ENCODE results near the gene MAD1L1.

Gene MAD1L1

DNA sequence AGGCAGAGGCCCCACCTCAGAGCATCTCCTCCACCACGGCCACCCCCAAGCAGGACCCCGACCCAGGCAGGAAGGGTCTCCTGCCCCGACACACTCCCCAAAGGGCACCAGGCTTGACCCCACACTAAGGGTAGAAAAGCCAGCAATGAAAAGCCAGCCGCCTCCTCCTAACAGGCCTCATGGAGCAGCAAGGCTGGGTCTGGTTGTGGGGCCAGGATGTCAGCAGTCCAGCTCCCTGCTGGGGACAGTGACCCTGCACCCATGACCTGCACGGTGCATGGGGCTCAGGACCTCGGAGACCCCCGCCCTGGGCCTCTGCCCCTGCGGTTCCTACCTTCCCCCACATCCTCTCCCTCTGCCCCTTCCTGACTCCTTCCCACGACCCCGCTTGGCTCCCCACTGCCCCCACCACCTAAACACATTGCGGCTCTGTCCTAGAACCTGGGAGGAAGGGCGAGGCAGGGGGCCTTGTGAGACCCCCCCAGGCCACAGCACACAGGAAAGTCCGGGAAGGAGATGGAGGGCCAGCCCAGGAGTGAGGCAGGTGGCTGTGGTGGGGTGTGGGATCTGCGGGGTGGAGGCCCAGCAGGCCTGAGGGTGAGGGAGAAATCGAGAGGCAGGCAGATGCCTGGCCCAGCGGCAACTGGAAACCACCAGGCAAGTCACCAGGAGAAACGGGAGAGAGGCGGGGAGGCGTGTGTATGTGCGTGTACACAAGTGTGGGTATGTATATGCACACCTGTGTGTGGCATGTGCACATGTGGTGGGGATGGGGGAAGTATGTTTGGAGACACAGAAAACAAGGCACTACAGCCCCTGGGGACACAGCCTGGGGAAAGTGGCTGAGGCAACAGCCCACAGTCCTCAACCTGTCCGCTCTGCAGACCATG lies 229.9 kb downstream of the MAD1L1 start:
- no peak overlapping the region for H3K27ac ChIP-seq
- TF ChIP-seq ZFX (IDR thresholded peaks at IDR 0.05), result no peak
- TF ChIP-seq, protein P1, sequence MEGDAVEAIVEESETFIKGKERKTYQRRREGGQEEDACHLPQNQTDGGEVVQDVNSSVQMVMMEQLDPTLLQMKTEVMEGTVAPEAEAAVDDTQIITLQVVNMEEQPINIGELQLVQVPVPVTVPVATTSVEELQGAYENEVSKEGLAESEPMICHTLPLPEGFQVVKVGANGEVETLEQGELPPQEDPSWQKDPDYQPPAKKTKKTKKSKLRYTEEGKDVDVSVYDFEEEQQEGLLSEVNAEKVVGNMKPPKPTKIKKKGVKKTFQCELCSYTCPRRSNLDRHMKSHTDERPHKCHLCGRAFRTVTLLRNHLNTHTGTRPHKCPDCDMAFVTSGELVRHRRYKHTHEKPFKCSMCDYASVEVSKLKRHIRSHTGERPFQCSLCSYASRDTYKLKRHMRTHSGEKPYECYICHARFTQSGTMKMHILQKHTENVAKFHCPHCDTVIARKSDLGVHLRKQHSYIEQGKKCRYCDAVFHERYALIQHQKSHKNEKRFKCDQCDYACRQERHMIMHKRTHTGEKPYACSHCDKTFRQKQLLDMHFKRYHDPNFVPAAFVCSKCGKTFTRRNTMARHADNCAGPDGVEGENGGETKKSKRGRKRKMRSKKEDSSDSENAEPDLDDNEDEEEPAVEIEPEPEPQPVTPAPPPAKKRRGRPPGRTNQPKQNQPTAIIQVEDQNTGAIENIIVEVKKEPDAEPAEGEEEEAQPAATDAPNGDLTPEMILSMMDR (conservative IDR thresholded peaks at IDR 0.05), result no peak

DNA sequence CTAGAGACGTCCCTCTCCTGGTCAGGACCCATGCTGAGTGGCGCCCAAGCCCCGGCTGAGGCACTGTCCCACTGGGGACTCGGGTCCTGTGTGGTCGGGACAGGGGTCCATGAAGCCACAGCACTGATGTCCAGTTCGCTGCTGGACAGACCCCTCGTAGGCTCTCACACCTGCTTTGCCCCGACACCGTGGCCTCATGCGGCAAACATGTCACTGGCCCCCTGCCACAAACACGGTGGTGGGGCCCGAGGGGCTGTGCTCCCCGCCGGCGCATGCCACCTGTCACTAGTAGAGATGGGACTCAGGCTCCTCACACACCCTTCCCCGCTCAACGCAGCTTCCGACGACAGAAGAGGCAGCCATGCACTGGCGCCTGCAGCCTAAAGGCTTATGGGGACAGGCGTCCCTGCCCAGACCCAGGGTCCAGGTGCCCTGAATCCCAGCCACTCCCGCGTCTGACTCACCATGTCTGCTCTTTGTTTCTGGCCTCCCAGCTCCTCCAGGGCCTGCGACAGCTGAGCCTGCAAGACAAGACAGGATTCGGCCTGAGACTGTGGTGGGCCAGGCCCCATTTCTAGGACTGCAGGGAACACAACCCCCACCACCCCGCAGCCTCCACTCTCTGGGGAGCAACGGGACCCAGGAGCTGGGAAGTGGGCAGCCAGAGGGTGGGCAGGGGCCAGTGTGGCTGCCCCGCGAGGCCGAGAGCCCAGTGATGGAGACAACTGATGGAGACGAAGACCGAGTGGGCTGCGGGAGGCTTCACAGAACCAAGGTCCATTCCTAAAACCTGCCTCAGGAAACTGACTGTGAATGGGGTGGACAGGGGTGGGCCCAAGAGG lies 230.9 kb downstream of the MAD1L1 start:
- no peak for TF ChIP-seq ZFX (IDR thresholded peaks at IDR 0.05)
- TF ChIP-seq, protein P1 (conservative IDR thresholded peaks at IDR 0.05), result no peak
- no peak overlapping the region for H3K27ac ChIP-seq

DNA sequence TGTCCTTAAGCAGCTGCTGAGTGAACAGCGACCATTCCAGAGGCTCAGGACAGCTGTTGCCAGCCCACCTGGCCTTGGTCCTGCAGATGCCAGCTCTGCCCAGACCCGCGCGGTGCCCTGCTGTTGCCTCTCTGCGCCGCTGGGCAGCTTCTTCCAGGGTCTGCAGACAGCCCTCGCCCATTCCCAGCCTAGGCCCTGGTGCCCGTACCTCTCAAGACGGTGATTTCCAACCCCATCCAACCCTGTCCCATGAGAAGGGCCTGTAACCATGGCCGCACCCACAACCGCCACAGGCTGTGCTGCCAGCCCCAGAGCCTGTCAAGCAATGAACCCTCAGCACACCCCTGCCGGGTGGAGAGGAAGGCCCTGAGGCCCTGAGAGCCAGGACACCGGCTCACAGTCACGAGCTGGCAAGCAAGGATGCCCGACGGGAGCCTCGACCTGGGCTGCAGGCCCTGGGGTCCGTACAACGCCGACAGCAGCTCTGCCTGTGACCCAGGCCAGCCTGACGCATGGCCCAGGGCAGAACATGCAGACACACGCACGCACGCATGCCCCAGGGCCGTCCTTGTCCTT lies 231.9 kb downstream of the MAD1L1 start:
- no peak overlapping the region for H3K27ac ChIP-seq
- TF ChIP-seq, protein P1 (conservative IDR thresholded peaks at IDR 0.05), result no peak
- no peak for TF ChIP-seq ZFX (IDR thresholded peaks at IDR 0.05)

DNA sequence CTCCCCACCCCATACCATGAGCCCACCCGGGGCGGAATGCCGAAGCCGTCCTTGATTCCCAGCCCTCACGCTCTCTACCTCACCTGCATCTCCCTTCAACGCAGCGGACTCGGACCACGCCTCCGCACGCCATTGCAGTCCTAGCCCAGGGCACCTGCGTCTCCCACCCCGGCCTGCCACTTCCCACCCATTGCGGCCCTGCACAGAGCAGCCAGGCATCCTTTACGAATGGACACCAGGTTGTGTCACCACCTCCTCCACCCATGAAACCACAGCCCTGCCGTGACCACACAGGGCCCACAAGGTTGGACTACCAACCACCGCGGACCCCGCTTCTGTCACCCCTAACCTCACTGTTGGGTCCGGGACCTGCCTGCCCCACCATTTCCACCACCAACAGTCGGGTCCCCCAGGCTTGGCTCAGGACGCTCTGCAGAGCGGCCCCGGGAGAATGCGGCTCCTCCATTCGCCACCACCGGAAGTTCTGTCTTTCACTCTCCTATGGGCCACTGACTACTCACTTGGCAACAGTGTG lies 232.5 kb downstream of the MAD1L1 start:
- no peak overlapping the region for H3K27ac ChIP-seq
- TF ChIP-seq ZFX (IDR thresholded peaks at IDR 0.05), result no peak
- TF ChIP-seq, protein P1 (conservative IDR thresholded peaks at IDR 0.05), result no peak

DNA sequence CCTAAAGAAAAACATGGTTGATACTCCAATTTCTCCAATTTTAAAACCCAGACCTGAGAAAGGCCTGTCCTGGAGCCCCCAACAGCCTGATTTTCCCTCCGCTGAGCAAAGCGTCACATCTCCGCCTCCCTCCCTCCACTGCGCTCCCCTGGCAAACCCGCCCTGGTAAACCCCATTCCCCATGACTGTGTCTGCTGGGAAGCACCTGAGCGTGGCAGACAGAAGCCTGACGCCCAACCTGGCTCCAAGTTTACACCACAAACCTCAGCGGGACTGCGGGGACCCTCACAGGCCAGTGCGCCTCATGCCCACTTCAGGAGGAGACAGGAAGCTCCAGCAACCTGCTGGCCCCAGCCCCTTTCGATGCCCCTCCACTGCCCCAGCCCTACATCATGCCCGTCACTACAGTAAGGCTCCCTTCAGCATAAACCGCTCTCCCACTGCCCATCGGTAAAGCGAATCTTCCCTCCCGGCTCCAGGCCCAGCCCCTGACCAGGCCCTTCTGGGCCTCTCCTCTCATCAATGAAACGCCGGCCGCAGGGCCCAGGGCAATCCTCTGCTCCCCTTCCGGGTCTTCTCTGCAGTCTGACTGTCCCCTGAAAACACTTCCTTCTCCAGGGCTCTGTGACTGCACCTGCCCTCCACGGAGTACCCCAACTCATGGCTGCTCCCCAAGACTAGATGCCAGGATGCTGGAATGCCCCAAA lies 233.3 kb downstream of the MAD1L1 start:
- TF ChIP-seq, protein P1 (conservative IDR thresholded peaks at IDR 0.05), result no peak
- no peak for TF ChIP-seq ZFX (IDR thresholded peaks at IDR 0.05)
- no peak overlapping the region for H3K27ac ChIP-seq

DNA sequence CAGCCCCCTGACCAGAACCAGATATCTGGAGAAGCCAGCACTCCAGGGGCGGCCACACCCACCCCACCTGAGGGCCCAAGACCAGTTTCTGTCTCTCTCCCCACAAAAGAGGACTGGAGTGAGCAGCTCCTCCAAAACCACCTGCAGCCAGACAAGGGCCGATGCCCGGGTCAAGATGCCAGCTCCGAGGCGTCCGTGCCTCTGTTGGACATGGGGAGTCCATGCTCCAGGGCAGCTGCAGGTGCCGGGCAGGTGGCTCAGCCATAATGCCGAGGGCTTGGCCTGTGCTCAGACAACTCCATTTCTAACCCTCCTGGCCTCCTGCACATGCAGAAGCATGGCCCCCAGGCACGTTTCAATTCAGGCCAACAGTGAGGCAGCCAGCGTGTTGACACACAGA lies 234.6 kb downstream of the MAD1L1 start:
- H3K27ac ChIP-seq, result no peak overlapping the region
- TF ChIP-seq ZFX (IDR thresholded peaks at IDR 0.05), result no peak
- TF ChIP-seq, protein P1 (conservative IDR thresholded peaks at IDR 0.05), result no peak

Measured in C4-2B (cell line).